MV-4-11 (cell line): ENCODE results near the gene WFS1.
A peak's percentile ranks its signal among the peaks of the same experiment; 100 is the strongest.

Experiments used
- DNase-seq: peaks from one replicate; lab custom pipeline; 2025; lab: John Stamatoyannopoulos, UW

The WFS1 gene

DNA sequence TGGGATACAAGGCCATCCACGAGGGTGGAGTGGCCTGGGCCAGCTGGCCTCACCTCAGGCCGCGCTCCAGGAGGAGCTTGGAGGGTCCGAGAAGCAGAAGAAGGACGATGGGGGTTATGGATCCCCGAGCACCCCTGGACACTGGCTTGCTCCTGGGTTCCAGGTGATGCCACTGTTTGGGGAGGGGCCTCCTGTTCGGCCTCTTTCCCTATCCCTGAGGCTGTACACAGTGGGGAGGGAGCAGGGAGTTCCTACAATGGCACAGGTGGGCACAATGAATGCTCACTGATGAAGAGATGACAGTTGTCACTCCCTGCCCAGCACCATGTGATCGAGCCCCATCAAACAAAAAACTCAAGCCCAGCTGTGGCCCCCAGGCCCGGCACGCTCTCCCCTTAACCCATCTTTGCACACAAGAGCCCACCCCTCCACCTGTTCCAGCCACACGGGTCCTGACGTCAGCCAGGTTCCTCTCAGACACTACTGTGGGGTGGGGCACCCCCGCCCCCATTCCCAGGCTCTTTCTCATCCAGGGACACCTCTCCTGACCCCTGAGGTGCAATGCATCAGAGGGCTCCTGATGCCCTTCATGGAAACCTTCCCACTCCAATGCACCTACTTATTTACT is 70.3 kb downstream of the WFS1 start:
- no peak for DNase-seq

DNA sequence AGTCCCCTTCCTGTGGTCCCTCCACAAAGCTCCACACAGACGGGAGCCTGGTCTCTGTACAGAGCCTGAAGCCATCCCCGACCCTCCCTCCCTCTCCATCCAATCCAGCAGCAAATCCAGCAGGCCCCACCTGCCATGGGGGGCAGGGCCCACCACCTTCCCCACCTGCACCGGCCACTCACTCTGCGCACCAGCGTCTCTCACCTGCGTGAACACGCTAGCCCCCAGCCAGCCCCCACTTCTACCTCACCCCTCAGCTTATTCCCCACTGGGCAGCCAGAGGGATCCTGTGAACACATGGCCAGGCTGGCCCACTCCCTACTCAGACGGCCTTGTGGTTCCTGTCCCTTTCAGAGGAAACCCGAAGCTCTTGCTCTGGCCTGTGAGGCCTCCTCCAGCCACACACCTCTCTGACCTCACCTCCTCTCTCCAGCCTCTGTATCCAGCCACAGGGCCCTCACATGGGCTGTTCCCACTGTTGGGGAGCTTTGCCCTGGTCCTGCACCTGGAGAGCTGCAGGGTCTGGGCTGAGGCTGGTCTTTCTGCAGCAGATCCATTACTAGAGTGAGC is 70.9 kb downstream of the WFS1 start:
- DNase-seq, result no peak

DNA sequence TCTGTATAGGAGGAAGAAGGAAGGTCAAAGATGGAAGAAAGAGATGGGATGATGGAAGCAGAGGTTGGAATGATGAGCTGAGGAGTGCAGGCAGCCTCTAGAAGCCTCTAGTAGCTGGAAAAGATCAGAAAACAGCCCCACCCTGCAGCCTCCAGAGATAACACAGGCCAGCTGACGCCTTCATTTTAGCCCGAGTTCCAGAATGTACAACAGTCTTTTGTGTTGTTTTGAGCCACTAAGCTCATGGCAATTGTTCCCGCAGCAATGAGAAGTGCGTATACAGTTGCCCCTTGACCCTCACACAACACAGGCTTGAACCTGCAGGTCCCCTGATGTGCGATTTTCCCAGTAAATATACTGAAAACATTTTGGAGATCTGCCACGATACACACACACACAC is 72.0 kb downstream of the WFS1 start:
- DNase-seq, result no peak

GRCh38 chr4:6342530-6343293 is 73.1 kb downstream of the WFS1 start:
- peak; percentile 41 for DNase-seq

DNA sequence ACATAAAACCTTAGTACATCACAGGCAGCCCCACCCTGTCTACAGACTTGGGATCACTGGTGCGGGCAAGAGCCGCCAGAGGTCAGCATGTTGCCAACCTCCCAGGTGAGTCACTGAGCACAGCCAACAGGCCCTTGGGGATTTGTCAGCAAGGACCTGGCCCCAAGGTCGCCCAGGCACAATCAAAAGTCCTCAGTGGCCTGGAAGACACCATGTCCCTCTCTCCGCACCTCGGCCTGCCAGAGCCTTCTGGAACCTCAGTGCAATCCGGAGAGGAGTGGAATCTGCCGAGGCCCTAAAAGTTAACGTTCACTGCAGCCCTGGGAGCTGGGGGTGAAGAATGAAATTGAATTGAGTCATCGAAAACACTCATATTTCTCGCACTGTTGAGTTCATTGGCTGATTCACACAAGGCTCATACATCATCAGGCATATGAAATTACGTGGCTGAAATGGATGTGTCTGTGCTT is 74.3 kb downstream of the WFS1 start:
- no peak for DNase-seq

- no peak for DNase-seq
These were observed 75.6 kb downstream of the WFS1 start for GRCh38 chr4:6345096-6345830.

DNA sequence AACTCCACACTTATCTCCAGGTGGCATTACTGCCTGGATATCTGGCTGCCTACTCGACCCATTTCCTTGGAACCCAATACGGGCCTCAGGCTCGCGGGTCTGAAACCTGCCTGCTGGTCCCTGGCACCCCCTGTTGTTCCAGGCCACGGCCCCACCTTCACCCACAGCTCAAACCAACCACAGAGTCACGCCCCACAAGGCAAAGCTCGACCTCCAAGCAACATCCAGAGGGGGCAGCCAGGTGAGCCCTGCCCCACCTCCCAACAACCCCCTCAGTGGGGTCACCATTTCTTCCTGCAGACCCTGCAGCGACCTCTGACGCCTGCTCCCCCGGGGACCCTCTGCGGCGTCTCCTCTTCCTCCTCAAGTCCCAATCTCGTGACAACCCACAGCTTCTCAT is 76.2 kb downstream of the WFS1 start:
- no peak for DNase-seq

DNA sequence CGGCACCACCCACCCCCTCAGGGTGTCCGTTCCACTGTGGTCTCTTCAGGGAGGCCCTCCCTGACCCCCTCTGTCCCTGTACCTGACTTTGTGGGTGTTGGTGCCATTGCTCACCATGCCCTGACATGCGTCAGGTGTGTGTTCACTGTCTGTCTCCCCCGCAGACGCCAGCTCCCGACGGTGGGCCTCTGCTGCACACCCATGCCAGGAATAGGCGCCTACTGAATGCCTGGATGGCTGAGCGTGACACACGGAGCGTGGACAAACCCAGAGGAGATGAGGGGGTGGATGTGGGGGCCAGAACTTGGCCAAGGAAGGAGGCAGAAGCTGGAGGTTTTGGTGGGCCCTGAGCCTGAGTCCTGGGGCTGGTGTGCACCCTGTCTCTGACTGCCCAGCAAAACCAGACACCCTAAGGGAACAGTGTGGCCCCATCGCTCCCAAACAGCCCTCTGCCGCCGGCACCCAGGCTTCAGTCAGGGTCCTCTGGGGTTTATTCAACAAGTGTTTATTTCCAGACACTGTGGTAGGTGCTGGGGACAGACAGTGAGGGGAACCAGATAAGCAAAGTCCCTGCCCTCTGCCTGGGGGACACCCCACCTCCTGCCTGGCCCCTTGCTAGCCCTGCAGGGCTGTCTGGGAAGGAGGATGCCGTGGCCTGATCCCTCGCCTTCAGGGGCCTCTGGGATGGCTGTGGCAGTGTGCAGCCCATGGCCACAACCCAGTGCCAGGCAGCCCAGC is 76.9 kb downstream of the WFS1 start:
- DNase-seq, result no peak

DNA sequence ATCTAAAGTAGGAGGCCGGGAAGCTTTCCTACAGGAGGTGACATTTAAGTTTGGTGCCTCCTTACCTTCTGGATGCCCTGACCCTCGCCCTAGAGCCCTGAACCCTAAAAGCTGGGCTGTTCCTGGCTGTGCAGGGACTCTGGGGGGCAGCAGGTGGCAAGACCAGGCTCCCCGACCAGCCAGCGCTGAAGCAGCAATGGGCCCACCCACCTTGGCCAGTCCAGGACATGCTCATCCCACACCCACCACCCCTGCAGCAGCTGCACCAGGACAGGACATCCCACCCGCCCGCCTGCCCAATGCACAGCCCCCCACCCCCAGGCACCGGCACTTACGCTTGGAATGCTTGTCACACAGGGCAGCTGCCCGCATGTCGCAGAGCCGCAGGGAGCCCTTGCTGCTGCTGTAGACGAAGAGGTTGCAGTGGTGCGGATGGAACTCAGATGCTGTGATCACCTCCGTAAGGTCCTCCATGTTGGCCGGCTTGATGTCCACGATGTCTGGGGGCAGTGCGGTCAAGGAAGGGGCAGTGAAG is 77.9 kb downstream of the WFS1 start:
- no peak for DNase-seq

DNA sequence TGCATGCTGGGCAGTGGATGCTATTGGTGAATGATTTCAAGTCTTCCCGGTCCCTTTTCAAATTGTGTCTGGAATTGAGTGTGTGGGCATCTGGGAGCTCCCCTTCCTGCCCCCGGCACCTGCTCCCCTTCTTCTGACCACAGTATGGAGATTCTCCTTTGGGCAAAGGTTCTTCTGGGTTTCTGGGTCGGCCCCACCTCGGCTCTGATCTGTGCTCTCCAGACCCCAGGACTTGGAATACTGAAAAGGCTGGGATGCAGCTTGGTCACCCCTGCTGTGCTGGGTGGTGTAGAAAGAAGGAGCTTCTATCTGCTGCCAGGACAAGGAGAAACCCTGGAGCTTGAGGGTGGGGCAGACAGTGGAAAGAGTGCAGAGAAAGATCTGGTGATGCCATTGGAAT is 78.8 kb downstream of the WFS1 start:
- DNase-seq, result no peak

DNA sequence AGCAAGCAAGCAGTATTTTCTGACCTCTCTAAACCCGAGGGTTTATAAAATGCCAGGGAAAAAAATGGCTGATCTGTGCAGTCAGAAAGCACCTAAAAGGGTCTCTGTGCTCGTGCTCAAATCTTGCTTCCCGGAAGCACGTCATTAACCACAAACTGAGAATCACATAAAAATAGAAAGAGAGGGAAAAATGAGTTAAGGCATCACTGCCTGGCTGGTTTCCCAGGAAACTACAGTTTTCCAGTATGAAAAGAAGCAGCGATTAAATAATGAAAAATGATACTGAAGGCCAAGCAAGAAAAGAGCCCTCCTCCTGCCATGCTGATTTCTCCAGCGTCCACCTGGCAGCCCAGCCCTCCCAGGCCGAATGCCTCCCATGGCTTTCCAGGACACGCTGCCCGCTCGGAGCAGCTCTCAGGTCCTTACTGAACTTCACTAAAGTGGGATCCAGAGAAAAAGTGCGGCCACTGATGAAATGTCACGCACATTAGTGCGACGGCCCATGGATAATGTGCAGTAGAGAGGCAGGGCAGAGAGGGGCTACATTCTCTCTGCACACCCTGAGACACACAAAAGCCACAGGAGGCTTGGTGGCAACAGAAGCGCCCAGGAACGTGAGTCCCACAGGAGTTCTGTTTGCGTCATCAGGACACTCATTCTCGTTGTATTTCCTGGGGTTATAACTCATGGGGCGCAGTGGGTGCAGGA is 80.4 kb downstream of the WFS1 start:
- no peak for DNase-seq

GRCh38 chr4:6350646-6351045 is 81.0 kb downstream of the WFS1 start:
- DNase-seq, result no peak

GRCh38 chr4:6351246-6352000 is 81.8 kb downstream of the WFS1 start:
- no peak for DNase-seq

DNA sequence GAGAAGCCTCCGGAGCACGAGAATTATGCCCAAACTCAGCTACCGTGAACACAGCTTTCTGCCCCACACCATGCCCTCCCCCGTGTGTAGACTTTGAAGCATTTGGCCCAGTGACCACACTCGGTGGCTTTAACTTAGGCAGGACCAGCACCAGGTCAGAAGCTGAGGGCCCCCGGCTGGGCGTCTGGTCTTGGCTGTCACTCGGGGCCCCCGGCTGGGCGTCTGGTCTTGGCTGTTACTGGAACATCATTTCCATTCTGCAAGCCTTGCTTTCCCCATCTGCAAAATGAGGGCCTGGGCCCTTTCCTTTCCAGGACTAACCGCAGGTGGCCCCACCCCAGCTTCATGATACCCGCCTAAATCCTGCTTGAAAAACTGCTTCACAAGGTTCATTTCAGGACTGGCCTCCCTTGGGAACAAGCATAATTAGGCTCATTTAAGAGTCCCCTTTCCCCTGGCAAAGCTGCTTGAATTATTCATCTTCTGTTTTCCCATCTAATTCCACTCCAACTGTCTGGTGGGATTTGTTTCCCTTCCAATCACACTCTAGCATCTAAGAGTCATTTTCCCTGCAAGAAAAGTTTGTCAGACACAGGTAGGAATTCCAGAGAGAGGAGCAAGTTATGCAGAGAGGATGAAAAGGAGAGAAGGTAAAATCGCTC is 82.5 kb downstream of the WFS1 start:
- DNase-seq, result no peak
